Effector memory CD4-positive, alpha-beta T cell (primary cell): ENCODE results near the gene BIN1.

Experiments used
- DNase-seq, 3 donors: peaks; one replicate each; pipeline ENCODE4 v3.0.0-alpha.2; 2020
- H3K27ac ChIP-seq: 2 replicates; pipeline ENCODE4 v1.7.0; 2013; ENCODE audit warnings: mild to moderate bottlenecking, low read length, moderate library complexity; ENCODE audit not compliant: insufficient read depth, poor library complexity, severe bottlenecking
- H3K27me3 ChIP-seq: replicated peaks from 2 replicates; pipeline ENCODE4 v1.7.0; 2013; ENCODE audit warnings: mild to moderate bottlenecking, low read length; ENCODE audit not compliant: insufficient read depth, control insufficient read depth, poor library complexity, severe bottlenecking
- H3K36me3 ChIP-seq: 2 replicates; pipeline ENCODE4 v1.7.0; 2013; ENCODE audit warnings: mild to moderate bottlenecking, low read length, moderate library complexity; ENCODE audit not compliant: control insufficient read depth, insufficient read depth
- H3K4me1 ChIP-seq: 2 replicates; pipeline ENCODE4 v1.7.0; 2013; ENCODE audit warnings: low read length, mild to moderate bottlenecking; ENCODE audit not compliant: control insufficient read depth, insufficient read depth, poor library complexity, severe bottlenecking
- H3K4me3 ChIP-seq: 2 replicates; pipeline ENCODE4 v1.7.0; 2013; ENCODE audit warnings: low read length, low read depth, mild to moderate bottlenecking; ENCODE audit not compliant: insufficient read depth, poor library complexity, severe bottlenecking
- H3K9me3 ChIP-seq: 2 replicates; pipeline ENCODE4 v1.7.0; 2013; ENCODE audit warnings: mild to moderate bottlenecking, low read length, moderate library complexity; ENCODE audit not compliant: control insufficient read depth

BIN1 gene

DNA sequence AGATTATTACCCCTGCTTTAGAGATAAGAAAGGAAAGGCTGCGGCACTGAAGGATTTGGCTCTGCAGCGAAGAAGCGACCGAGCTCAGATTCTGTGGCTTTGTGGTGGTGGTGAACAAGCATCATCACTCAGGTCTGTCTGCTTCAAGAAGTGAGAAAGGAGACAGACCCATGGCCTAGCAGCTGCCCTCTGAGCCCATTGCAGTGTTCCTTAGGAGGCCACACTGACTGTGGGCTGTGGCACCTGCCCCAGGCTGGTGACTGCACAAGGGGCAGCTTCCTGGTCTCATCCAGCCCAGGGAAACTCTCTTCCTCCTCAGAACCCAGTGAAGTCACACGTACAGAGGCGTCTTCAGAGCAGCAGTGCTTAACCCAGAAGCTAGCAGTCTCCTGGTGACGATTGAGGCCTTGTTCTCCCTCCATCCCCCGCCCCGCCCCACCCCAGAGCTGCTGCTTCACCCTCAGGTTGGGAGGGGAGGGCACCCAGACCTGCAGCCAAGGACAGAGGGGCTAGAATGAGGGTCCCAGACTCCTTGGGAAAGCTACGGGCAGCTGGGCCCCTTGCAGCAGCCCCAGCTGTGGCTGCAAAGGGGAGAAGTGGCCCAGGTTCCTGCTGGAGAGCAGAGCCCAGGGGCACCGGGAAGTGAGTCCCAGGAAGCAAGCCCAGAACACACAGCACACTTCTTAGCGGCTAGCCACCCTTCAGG lies 22.2 kb downstream of the BIN1 start:
- H3K9me3 ChIP-seq: no peaks in the 10 kb centered on the region
- H3K4me1 ChIP-seq: peaks cover 52% of the 10 kb centered on the region
- H3K27me3 ChIP-seq: no peaks in the 10 kb centered on the region
- peak in 1 of 3 donors; percentile 26 for DNase-seq
- no peaks in the 10 kb centered on the region for H3K36me3 ChIP-seq
- H3K4me3 ChIP-seq: no peak overlapping the region
- peak overlapping the region; percentile 29 for H3K27ac ChIP-seq

DNA sequence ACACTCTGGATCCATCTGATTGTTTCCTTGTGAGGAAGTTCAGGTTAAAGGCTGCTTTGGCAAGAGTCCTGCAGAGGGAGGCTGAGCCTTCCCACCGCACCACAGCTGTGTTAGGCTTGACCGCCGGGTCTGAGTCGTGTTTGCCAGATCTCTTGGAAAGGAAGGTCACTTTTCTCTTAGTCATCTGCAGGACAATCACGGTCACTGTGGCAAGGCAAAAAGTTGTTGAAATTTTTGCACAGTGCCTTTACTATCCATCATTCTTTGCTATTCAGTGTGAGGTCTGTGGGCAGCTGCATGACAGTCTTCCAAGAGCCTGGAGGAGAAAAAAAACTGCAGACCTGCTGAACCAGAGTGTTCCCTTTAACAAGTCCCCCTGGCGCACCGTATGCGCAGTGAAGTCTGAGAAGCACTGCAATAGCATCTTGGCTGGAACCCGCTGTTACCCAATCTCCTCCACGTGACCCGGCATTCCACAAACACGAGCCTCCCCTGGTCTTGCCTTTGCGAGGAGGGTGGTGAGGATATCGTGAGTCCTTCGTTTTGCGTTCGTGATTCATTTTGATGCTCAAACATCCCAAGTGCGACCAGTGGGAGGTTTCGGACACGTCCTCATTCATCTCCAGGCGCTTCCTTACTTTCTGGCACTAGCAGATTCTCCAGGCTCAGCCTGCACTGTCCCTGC lies 23.0 kb downstream of the BIN1 start:
- Histone ChIP-seq H3K4me3 (no peak overlapping the region), H3K9me3 (no peaks in the 10 kb centered on the region), H3K27me3 (no peaks in the 10 kb centered on the region), H3K36me3 (no peaks in the 10 kb centered on the region), H3K4me1 (peaks cover 60% of the 10 kb centered on the region), H3K27ac (peak overlapping the region; percentile 29)
- no peak for DNase-seq

DNA sequence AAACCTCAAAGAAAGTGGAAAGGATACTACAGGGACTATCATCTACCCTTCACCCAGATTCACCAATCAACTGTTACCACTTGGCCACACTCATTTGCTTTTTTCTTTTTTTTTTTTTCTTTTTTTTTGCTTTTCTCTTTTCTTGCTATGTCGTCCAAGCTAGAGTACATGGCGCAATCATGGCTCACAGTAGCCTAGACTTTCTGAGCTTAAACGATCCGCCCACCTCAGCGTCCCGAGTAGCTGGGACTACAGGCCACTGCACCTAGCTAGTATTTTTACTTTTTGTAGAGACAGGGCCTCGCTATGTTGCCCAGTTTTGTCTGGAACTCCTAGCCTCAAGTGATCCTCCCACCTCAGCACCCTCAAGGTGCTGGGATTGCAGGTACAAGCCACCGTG lies 24.0 kb downstream of the BIN1 start:
- H3K27ac ChIP-seq: peak overlapping the region; percentile 87

DNA sequence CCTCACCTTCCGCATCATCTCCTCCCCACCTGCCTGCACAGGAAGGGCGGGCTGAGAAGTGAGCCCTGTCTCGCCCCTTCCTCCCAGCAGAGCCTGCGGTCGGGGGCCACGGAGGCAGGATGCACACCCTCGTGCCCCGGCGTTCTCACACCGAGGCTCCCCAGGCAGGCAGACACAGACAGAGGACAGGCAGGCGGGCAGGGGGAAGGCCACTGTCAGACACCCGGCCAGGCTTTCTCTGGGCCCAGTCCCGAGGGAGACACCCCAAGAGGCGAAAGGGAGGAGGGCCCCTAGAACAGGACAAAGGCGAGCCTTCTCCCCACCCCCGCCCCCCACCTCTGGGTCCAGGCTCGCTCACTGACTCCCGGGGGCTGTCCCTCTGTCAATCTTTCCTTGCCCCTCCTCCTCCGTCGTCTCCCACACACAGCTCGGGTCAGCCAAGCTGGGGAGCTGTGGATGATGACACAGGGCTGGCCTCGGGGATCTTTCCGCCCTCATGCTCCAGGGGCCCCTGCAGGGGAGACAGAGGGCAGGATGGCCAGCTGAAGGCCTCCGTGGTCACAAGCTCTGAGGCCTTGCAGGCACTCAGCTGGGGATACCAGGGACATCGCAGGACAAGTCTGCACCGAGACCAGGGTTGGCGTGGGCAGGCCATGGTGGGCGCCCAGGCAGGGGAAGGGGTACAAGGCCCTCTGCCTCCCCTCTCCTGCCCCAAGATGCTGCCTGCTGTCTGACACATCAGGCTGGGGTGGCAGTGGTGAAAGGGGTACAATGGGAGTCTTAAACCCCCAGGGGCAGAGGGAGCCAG lies 24.9 kb downstream of the BIN1 start:
- peak; percentile 59 to 63 (median 62) for DNase-seq

More for the DNA sequence above, 24.0 kb downstream of the BIN1 start:
- H3K9me3 ChIP-seq: no peaks in the 10 kb centered on the region
- no peaks in the 10 kb centered on the region for H3K27me3 ChIP-seq
- DNase-seq: no peak
- H3K36me3 ChIP-seq: no peaks in the 10 kb centered on the region
- peaks cover 69% of the 10 kb centered on the region for H3K4me1 ChIP-seq
- no peak overlapping the region for H3K4me3 ChIP-seq

DNA sequence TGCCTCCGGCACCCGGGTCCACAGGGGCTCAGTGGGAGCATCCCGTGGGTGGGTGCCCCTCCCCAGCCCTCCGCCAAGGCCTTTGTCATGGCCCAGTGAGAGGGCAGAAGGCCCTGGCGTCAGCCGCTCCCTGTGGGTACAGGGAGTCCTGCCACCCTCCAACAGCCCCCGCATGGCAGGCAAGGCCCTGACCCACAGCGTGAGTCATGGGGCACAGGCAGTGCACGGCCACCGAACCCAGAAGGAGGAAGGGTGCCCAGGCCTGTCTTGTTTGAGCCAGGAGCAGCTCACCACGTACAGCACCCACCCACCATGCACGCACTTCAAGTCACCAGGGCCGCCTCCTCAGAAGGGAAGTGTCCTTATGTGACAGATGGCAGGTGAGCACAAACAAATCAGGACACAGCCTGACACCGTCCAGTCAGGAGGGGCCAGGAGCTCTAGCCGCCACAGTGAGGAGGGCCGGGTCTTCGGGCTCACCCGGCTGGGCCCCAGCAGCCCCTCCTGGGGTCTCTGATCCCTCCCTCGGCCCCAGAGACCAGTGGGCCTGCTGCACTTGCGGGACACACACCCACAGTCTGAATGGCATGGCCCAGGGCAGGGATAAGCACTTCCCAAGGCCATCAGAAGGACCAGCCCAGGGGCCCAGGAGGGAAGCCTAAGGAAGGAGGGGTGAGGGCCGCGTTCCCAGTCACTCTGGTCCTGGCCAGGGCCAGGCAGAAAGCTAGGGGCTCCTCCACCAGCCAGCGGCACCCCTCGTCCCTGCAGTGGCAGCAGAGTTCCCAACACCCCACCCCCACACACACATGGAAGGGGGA lies 25.8 kb downstream of the BIN1 start:
- Histone ChIP-seq H3K4me1 (peaks cover 79% of the 10 kb centered on the region), H3K4me3 (peak overlapping the region; percentile 70)
- DNase-seq: peak; percentile 22 to 32 (median 22)

More for the DNA sequence above, 24.9 kb downstream of the BIN1 start:
- no peaks in the 10 kb centered on the region for H3K27me3 ChIP-seq
- peak overlapping the region; percentile 70 for H3K4me3 ChIP-seq
- H3K27ac ChIP-seq: peak overlapping the region; percentile 87
- H3K4me1 ChIP-seq: peaks cover 76% of the 10 kb centered on the region
- H3K36me3 ChIP-seq: peaks cover under 1% of the 10 kb centered on the region
- H3K9me3 ChIP-seq: no peaks in the 10 kb centered on the region

DNA sequence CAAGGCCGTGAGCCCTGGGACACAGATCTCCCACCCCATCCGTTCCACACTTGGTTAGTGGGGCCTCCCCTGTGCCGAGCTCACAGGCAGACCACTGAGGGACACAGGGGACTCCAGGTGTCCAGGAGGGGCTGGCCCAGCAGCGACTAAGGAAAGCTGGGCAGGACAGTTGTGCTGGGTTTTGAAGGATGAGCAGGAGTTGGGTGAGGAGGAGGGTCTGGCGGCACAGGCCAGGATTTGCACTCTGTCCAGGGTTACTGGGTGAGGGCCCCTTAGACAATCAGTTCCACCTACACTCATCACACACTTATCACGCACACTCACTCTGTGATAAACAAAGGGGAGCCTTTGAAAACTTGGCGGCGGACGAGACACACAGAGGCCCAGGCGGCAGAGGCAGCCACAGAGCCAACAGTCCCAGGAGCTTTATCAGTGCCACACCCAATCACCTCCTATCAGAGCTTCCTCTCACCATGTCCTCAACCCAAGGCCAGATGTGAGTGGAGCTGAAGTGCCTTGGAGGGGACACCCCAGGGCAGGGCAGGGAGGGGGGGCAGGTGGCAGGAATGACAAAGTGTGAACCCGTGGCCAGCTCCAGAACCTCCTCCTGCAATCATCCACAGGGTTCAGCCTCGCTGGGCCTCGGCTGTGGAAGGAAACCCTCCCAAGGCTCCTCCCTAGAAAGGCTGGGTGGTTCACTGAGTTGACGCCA lies 26.6 kb downstream of the BIN1 start:
- peak overlapping the region; percentile 70 for H3K4me3 ChIP-seq
- H3K9me3 ChIP-seq: no peaks in the 10 kb centered on the region
- DNase-seq: peak; percentile 13 to 26 (median 23)
- peak overlapping the region; percentile 87 for H3K27ac ChIP-seq
- peaks cover 75% of the 10 kb centered on the region for H3K4me1 ChIP-seq
- H3K27me3 ChIP-seq: no peaks in the 10 kb centered on the region
- H3K36me3 ChIP-seq: peaks cover 12% of the 10 kb centered on the region

More for the DNA sequence above, 25.8 kb downstream of the BIN1 start:
- Histone ChIP-seq H3K36me3 (peaks cover 7% of the 10 kb centered on the region), H3K27ac (peak overlapping the region; percentile 87), H3K9me3 (no peaks in the 10 kb centered on the region), H3K27me3 (no peaks in the 10 kb centered on the region)

DNA sequence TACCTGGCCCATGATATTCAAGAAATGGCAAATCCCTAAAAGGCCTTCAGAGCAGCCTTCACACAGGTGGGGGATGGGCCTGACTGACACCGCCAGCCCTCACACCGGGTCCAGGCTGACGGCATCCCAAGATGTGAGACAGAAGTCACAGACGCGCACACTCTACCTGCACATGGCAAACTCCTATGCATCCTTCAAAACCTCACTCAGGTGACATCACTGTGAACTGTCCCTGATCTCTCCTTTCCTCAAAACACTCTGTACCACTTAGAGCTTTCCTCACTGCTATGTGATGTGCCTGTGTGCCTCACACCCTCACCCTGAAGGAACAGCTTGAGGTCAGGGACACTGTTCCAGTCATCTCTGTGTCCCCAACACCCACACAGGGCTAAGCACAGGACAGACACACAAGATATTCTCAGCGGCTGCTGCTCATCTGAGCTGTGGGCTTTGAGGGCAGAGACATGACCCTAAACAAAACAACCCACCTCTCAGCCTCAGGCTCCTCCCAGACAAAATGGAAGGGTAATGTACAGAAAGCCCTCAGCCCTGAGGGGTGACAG lies 27.5 kb downstream of the BIN1 start:
- H3K9me3 ChIP-seq: no peaks in the 10 kb centered on the region
- peaks cover 17% of the 10 kb centered on the region for H3K36me3 ChIP-seq
- no peaks in the 10 kb centered on the region for H3K27me3 ChIP-seq
- peak overlapping the region; percentile 87 for H3K27ac ChIP-seq
- DNase-seq: no peak
- H3K4me3 ChIP-seq: peak overlapping the region; percentile 24
- H3K4me1 ChIP-seq: peaks cover 65% of the 10 kb centered on the region

DNA sequence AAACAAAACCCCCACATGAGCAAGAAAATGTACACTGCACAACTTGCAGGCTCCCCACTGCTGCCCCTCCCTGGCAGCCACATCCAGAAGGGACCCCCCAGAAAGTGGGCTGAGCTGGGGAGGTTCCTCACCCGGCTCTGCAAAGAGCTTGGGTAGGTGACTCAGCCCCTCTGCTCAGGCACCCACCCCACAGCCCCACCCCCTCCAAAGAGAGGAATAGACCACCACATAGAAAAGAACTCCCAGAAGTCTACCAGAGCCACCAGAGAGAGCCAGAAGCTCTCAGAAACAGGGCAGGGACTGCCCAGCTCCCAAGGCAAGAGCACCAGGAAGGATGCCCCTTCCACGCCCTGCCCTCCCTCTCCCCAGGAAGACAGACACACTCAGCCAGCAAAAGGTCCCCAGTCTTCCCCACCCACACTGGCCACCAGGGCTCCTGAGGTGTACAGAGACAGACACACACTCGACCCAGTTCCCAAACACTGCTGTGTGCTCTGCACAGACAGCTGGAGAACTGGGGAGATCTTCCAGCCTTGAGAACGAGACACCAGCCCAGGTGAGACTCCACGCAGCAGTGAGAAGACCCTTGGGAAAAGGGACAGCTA lies 28.2 kb downstream of the BIN1 start:
- Histone ChIP-seq H3K4me3 (no peak overlapping the region), H3K27me3 (no peaks in the 10 kb centered on the region), H3K9me3 (no peaks in the 10 kb centered on the region), H3K36me3 (peaks cover 23% of the 10 kb centered on the region), H3K27ac (peak overlapping the region; percentile 87), H3K4me1 (peaks cover 59% of the 10 kb centered on the region)
- DNase-seq: no peak
